ENCODE results near the gene AMOTL1.

DNA sequence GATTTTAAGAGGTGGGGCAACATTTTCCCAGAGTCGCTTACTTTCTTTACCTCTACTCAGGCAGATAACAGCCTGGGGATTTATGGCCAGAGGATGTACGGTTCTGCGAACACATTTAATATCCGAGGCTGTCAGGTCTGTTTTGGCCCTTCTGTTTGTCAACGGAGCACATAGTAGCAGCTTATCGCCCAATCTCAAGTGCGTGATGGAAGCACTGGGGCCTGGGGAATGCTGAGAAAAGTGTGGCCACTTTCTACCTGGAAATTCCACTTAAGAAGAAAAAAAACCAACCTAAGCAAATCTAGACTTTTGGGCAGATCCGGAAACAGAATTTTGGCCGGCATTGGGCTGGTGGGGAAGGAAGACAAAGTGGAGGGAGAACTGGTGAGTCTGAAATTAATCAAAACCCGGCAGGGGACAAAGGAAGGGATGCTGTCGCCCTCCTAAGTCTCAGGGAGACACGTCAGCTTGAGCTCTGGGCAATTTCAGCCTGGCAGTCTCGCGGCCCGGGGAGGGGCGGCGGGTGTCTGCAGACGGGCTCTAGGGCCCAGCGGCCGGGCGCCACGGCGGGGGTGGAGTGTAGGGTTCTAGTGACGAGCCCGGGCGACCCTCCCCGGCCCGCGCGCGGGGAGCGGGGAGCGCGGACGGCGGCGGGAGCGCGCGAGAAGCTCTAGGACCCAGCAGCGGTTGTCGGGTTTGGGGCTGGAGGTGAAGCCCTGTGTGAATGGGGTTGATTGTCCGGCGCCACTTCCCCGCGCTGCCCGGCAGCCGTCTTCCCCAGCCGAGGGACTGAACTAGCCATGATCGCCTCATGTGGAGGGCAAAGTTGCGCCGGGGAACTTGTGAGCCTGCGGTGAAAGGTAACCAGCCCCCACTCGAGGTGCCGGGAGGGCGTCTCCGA, at the start of gene AMOTL1:
- TF ChIP-seq EP300 (IDR thresholded peaks at IDR 0.05; ENCODE audit: borderline replicate concordance in 1 of 2, low read depth in 1 of 2, low read length in 1 of 2) (peak in 1 of 2 experiments; percentile 60; a peak in 2 of 4 replicates), CHD2 (IDR thresholded peaks at IDR 0.05; ENCODE audit: low read length, partially characterized antibody) (peak; percentile 77), JUND (IDR thresholded peaks at IDR 0.05) (peak; percentile 17; the same call in 1 of the 2 replicates), SIN3A (IDR thresholded peaks at IDR 0.05; ENCODE audit: borderline replicate concordance, low read depth, low read length) (peak; percentile 83; the same call in 1 of the 2 replicates), POLR2AphosphoS5 (IDR thresholded peaks at IDR 0.05; ENCODE audit: low read depth, low read length) (peak; percentile 56), NRF1 (IDR thresholded peaks at IDR 0.05; ENCODE audit: low read depth, low read length) (no peak)
- TF ChIP-seq, protein P1, sequence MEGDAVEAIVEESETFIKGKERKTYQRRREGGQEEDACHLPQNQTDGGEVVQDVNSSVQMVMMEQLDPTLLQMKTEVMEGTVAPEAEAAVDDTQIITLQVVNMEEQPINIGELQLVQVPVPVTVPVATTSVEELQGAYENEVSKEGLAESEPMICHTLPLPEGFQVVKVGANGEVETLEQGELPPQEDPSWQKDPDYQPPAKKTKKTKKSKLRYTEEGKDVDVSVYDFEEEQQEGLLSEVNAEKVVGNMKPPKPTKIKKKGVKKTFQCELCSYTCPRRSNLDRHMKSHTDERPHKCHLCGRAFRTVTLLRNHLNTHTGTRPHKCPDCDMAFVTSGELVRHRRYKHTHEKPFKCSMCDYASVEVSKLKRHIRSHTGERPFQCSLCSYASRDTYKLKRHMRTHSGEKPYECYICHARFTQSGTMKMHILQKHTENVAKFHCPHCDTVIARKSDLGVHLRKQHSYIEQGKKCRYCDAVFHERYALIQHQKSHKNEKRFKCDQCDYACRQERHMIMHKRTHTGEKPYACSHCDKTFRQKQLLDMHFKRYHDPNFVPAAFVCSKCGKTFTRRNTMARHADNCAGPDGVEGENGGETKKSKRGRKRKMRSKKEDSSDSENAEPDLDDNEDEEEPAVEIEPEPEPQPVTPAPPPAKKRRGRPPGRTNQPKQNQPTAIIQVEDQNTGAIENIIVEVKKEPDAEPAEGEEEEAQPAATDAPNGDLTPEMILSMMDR (IDR thresholded peaks at IDR 0.05): no peak; the same call in 1 of the 2 replicates
